HepG2 (cell line): ENCODE results near the gene POC1A. TPM values are rescaled to one million over a fixed set of nuclear protein-coding genes. Genes with fewer than 3 reads are reported as not detected.
A peak's percentile ranks its signal among the peaks of the same experiment; 100 is the strongest.

Experiments
- ATAC-seq: fragments of 200-7000 bp; cut with Tn5 transposase; 3 replicates; pipeline ENCODE4 v1.9.1; 2020; ENCODE audit warnings: mild to moderate bottlenecking, moderate library complexity
- BruUV-seq: library from RNA; stranded (reverse); fragments of 400-500 nt; replicated peaks from 2 replicates; lab custom pipeline; 2021; lab: Mats Ljungman, UMichigan
- CTCF ChIA-PET: fragments of 300-600 bp; formaldehyde crosslinking; extraction: SDS; loops from one replicate; lab custom pipeline; 2021; ENCODE audit warnings: low total read pairs, inconsistent platforms, low intra/inter-chr PET ratio; lab: Yijun Ruan, JAX
- POLR2A ChIA-PET: fragments of 350-600 bp; sonication (Branson Sonifier 250); formaldehyde crosslinking; loops from one replicate; lab custom pipeline; 2020; ENCODE audit warnings: antibody characterized with exemption, inconsistent platforms; lab: Yijun Ruan, JAX
- DNase-seq: peaks from one replicate; pipeline ENCODE4 v3.0.0-alpha.2; 2015; ENCODE audit warnings: low spot score
- FAIRE-seq: peaks from 3 replicates; lab custom pipeline; 2011; peaks lifted over from hg19 to GRCh38; lab: Jason Lieb, UNC
- H2AFZ ChIP-seq: one replicate; pipeline ENCODE4 v1.6.1; 2011; ENCODE audit warnings: low read length, inconsistent platforms
- H3K27ac ChIP-seq: fragments of 300-600 bp; 3 replicates; pipeline ENCODE4 v1.8.0; 2011; ENCODE audit warnings: mixed run types, mild to moderate bottlenecking, mixed read lengths, low read length, inconsistent platforms; ENCODE audit not compliant: insufficient read depth; ENCODE audit errors: extremely low read length
- H3K27me3 ChIP-seq, 2 experiments: fragments of 200-600 bp in 1 of 2; 2 replicates in 1 of 2; 3 replicates in 1 of 2; pipeline versions ENCODE4 v1.6.0 to v1.8.0; 2011; ENCODE audit warnings: low read length in 2 of 2, mild to moderate bottlenecking in 2 of 2, moderate library complexity in 2 of 2, inconsistent platforms in 1 of 2; ENCODE audit not compliant: insufficient read depth in 2 of 2, control insufficient read depth in 1 of 2
- H3K36me3 ChIP-seq, 2 experiments: fragments of 200-600 bp in 1 of 2; replicated peaks in 1 of 2; 2 replicates in 1 of 2; 3 replicates in 1 of 2; pipeline versions ENCODE4 v1.5.1 to v1.8.0; 2011; ENCODE audit warnings: low read length in 2 of 2, inconsistent platforms in 1 of 2; ENCODE audit not compliant: insufficient read depth in 2 of 2, control insufficient read depth in 1 of 2
- H3K4me1 ChIP-seq: 2 replicates; pipeline ENCODE4 v1.5.1; 2012; ENCODE audit warnings: low read length, inconsistent platforms; ENCODE audit not compliant: insufficient read depth
- H3K4me2 ChIP-seq: 2 replicates; pipeline ENCODE4 v1.6.0; 2011; ENCODE audit warnings: low read depth, low read length, inconsistent platforms
- H3K4me3 ChIP-seq, 3 experiments: fragments of 200-600 bp in 1 of 3; sonication (generic), shearing (Covaris generic) in 1 of 3; replicated peaks in 1 of 3; 2 replicates each; pipeline ENCODE4 v1.5.1; 2011 to 2016; ENCODE audit warnings: low read length in 3 of 3, inconsistent platforms in 2 of 3, low read depth in 2 of 3, mild to moderate bottlenecking in 2 of 3, control low read depth in 1 of 3, mixed read lengths in 1 of 3; ENCODE audit not compliant: insufficient read depth in 1 of 3
- H3K79me2 ChIP-seq: one replicate; pipeline ENCODE4 v1.6.1; 2011; ENCODE audit warnings: low read length, inconsistent platforms; ENCODE audit not compliant: insufficient read depth
- H3K9ac ChIP-seq: 2 replicates; pipeline ENCODE4 v1.6.0; 2011; ENCODE audit warnings: mild to moderate bottlenecking, low read depth, low read length, inconsistent platforms; ENCODE audit not compliant: insufficient read depth
- H3K9me3 ChIP-seq: 2 replicates; pipeline ENCODE4 v1.5.1; 2012; ENCODE audit warnings: mild to moderate bottlenecking, low read length
- H4K20me1 ChIP-seq: 2 replicates; pipeline ENCODE4 v1.6.0; 2011; ENCODE audit warnings: inconsistent platforms, mild to moderate bottlenecking, low read length, moderate library complexity; ENCODE audit not compliant: insufficient read depth
- ASH2L ChIP-seq: fragments of 300-600, 200-600 bp; sonication (generic); IDR thresholded peaks from 2 replicates; pipeline ENCODE4 v1.7.0; 2017; ENCODE audit warnings: low read depth, mild to moderate bottlenecking, moderate library complexity, mixed read lengths, low read length; ENCODE audit not compliant: insufficient read length
- KDM4B ChIP-seq: sonication (generic); formaldehyde crosslinking; IDR thresholded peaks from 2 replicates; pipeline ENCODE4 v1.4.0; 2020; ENCODE audit warnings: missing genetic modification reagents
- TGIF2 ChIP-seq: IDR thresholded peaks from 2 replicates; pipeline ENCODE4 v1.6.1; 2016; ENCODE audit warnings: control low read depth, missing compliant biosample characterization
- ZMYM3 ChIP-seq: sonication (generic); formaldehyde crosslinking; IDR thresholded peaks from 2 replicates; pipeline ENCODE4 v1.5.1; 2020; ENCODE audit warnings: mild to moderate bottlenecking, missing genetic modification reagents
- ZNF441 ChIP-seq: sonication (generic); formaldehyde crosslinking; IDR thresholded peaks from 2 replicates; pipeline ENCODE4 v1.7.0; 2021; ENCODE audit warnings: missing genetic modification reagents, borderline replicate concordance
- ZNF652 ChIP-seq: IDR thresholded peaks from 2 replicates; pipeline ENCODE4 v1.6.1; 2016; ENCODE audit warnings: low read depth, borderline replicate concordance
- ZNF879 ChIP-seq: sonication (generic); formaldehyde crosslinking; IDR thresholded peaks from 2 replicates; pipeline ENCODE4 v1.8.1; 2023; ENCODE audit warnings: missing genetic modification reagents
- WGBS: methylation state at CpG from one replicate; pipeline ENCODE4 v1.1.6; 2017; ENCODE audit warnings: low lambda C conversion rate; 5-methylcytosine and 5-hydroxymethylcytosine counted together
- in situ Hi-C: cut with HindIII; loops from 2 replicates; pipeline ENCODE4 v1.10.0; 2017; ENCODE audit warnings: low pct_unique_long_range_greater_than_20kb; ENCODE audit not compliant: extremely low pct_ligation_motif_present
- intact Hi-C: fragments of 100-400 bp; cut with micrococcal nuclease; formaldehyde crosslinking; loops from one replicate; pipeline ENCODE4 v1.10.0; 2022; ENCODE audit not compliant: unreplicated experiment
- polyA plus RNA-seq, 8 experiments: library from polyadenylated mRNA; depleted of rRNA in 3 of 8; stranded (reverse) in 7 of 8; unstranded in 1 of 8; fragments of >200 nt; fragmentation: Illumina TruSeq in 4 of 8; extraction: Trizol in 4 of 8; gene quantifications; 2 replicates each; pipeline versions ENCODE4 v1.2.1 to v1.2.3, GENCODE V29; 2011 to 2016; ENCODE audit warnings: low read depth in 4 of 8, missing spikeins in 1 of 8, mixed read lengths in 1 of 8; ENCODE audit not compliant: insufficient read depth in 1 of 8
- total RNA-seq, 5 experiments: library from RNA; depleted of rRNA; stranded (reverse); fragments of >200 nt; fragmentation: Illumina TruSeq; extraction: Trizol; gene quantifications; 2 replicates each; pipeline ENCODE4 v1.2.3, GENCODE V29; 2016; ENCODE audit warnings: low read depth in 1 of 5
- TF ChIP-seq, protein P1 (sequence below): IDR thresholded peaks from 2 replicates; pipeline ENCODE4 v1.6.1; 2016
- TF ChIP-seq, protein P2 (sequence below): sonication (generic); formaldehyde crosslinking; IDR thresholded peaks from 2 replicates; pipeline ENCODE4 v1.4.0; 2020; ENCODE audit warnings: mild to moderate bottlenecking, missing genetic modification reagents
- TF ChIP-seq, protein P3 (sequence below): sonication (generic); formaldehyde crosslinking; conservative IDR thresholded peaks from 2 replicates; pipeline ENCODE4 v1.8.0; 2022; ENCODE audit warnings: low read depth, missing genetic modification reagents
- TF ChIP-seq, protein P4 (sequence below): sonication (generic); formaldehyde crosslinking; IDR thresholded peaks from 2 replicates; pipeline ENCODE4 v1.5.1; 2020; ENCODE audit warnings: missing genetic modification reagents, mild to moderate bottlenecking, borderline replicate concordance
- TF ChIP-seq, protein P5 (sequence below): fragments of 450-650 bp; IDR thresholded peaks from 2 replicates; pipeline ENCODE4 v1.6.1; 2017; ENCODE audit warnings: mild to moderate bottlenecking

Gene POC1A
- total and polyA plus RNA-seq, 2 of the 13 experiments (the other 11 are each of a cell fraction or from before 2014, with no cell fraction given) = 14.6 to 20.0 TPM

DNA sequence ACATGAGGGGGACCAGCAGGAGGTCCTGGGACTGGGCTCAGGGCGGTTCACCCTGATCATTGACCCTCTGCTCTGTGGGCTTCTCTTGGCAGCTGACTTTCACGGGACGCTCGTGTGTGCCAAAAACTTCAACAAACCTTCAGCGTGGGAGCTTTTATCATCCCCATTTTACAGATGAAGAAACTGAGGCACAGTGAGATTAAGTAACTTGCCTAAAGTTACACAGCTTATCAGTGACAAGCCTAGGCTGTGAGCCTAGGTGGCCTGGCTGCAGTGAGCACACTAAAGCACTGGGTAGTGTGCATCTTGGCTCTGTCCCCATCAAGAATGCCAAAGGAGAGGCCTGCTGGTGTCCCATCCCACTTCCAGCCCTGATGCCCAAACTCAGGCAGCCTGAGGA is 74.3 kb downstream of the POC1A start:
- Histone ChIP-seq H3K9ac (no peak overlapping the region), H3K4me1 (peaks cover 46% of the 10 kb centered on the region), H3K4me3 (no peak overlapping the region), H2AFZ (no peak overlapping the region), H3K9me3 (no peaks in the 10 kb centered on the region), H3K27me3 (no peaks in the 10 kb centered on the region), H3K27ac (no peak overlapping the region), H3K4me2 (no peak overlapping the region), H4K20me1 (no peaks in the 10 kb centered on the region), H3K36me3 (peaks cover 1 to 7% of the 10 kb centered on the region in 2 experiments; a peak in 3 of 5 replicates), H3K79me2 (no peaks in the 10 kb centered on the region)
- ATAC-seq (no peak), FAIRE-seq (no peak), DNase-seq (no peak)
- POLR2A ChIA-PET = no interaction called here
- intact Hi-C loops (no loop called here), in situ Hi-C loops (no loop called here)
- CTCF ChIA-PET = no interaction called here
- no TSS peak for BruUV-seq
- 97% methylated on average over 5 of the region's 5 CpGs for WGBS
- TF ChIP-seq, protein P1, sequence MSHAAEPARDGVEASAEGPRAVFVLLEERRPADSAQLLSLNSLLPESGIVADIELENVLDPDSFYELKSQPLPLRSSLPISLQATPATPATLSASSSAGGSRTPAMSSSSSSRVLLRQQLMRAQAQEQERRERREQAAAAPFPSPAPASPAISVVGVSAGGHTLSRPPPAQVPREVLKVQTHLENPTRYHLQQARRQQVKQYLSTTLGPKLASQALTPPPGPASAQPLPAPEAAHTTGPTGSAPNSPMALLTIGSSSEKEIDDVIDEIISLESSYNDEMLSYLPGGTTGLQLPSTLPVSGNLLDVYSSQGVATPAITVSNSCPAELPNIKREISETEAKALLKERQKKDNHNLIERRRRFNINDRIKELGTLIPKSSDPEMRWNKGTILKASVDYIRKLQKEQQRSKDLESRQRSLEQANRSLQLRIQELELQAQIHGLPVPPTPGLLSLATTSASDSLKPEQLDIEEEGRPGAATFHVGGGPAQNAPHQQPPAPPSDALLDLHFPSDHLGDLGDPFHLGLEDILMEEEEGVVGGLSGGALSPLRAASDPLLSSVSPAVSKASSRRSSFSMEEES (CRISPR knock-in tag) = no peak
- TF ChIP-seq ZNF652 (CRISPR knock-in tag) (no peak), ZNF441 (CRISPR knock-in tag) (no peak), KDM4B (CRISPR knock-in tag) (no peak), ZNF879 (CRISPR knock-in tag) (0 out of 2 replicates have a peak, but pooled peaks have one; percentile 9), TGIF2 (CRISPR knock-in tag) (no peak), ASH2L (no peak), ZMYM3 (CRISPR knock-in tag) (no peak)
- TF ChIP-seq, protein P2, sequence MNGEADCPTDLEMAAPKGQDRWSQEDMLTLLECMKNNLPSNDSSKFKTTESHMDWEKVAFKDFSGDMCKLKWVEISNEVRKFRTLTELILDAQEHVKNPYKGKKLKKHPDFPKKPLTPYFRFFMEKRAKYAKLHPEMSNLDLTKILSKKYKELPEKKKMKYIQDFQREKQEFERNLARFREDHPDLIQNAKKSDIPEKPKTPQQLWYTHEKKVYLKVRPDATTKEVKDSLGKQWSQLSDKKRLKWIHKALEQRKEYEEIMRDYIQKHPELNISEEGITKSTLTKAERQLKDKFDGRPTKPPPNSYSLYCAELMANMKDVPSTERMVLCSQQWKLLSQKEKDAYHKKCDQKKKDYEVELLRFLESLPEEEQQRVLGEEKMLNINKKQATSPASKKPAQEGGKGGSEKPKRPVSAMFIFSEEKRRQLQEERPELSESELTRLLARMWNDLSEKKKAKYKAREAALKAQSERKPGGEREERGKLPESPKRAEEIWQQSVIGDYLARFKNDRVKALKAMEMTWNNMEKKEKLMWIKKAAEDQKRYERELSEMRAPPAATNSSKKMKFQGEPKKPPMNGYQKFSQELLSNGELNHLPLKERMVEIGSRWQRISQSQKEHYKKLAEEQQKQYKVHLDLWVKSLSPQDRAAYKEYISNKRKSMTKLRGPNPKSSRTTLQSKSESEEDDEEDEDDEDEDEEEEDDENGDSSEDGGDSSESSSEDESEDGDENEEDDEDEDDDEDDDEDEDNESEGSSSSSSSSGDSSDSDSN (CRISPR knock-in tag) = no peak
- TF ChIP-seq, protein P3, sequence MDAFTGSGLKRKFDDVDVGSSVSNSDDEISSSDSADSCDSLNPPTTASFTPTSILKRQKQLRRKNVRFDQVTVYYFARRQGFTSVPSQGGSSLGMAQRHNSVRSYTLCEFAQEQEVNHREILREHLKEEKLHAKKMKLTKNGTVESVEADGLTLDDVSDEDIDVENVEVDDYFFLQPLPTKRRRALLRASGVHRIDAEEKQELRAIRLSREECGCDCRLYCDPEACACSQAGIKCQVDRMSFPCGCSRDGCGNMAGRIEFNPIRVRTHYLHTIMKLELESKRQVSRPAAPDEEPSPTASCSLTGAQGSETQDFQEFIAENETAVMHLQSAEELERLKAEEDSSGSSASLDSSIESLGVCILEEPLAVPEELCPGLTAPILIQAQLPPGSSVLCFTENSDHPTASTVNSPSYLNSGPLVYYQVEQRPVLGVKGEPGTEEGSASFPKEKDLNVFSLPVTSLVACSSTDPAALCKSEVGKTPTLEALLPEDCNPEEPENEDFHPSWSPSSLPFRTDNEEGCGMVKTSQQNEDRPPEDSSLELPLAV = no peak
- TF ChIP-seq, protein P4, sequence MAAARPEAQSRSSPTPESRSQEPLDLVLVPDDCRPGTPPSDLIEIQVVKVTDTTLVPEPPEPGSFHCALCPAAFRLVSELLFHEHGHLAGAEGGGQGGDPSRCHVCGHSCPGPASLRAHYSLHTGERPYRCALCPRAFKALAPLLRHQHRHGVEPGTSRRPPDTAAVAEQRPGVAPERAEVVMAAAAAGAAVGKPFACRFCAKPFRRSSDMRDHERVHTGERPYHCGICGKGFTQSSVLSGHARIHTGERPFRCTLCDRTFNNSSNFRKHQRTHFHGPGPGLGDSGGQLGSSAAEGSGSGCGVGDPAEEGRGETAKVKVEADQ (CRISPR knock-in tag) = 0 out of 2 replicates have a peak, but pooled peaks have one; percentile 5
- TF ChIP-seq, protein P5, sequence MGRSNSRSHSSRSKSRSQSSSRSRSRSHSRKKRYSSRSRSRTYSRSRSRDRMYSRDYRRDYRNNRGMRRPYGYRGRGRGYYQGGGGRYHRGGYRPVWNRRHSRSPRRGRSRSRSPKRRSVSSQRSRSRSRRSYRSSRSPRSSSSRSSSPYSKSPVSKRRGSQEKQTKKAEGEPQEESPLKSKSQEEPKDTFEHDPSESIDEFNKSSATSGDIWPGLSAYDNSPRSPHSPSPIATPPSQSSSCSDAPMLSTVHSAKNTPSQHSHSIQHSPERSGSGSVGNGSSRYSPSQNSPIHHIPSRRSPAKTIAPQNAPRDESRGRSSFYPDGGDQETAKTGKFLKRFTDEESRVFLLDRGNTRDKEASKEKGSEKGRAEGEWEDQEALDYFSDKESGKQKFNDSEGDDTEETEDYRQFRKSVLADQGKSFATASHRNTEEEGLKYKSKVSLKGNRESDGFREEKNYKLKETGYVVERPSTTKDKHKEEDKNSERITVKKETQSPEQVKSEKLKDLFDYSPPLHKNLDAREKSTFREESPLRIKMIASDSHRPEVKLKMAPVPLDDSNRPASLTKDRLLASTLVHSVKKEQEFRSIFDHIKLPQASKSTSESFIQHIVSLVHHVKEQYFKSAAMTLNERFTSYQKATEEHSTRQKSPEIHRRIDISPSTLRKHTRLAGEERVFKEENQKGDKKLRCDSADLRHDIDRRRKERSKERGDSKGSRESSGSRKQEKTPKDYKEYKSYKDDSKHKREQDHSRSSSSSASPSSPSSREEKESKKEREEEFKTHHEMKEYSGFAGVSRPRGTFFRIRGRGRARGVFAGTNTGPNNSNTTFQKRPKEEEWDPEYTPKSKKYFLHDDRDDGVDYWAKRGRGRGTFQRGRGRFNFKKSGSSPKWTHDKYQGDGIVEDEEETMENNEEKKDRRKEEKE = no peak
